OCI-LY3 (cell line): ENCODE measurements around the gene FCF1.
A peak's percentile ranks its signal among the peaks of the same experiment; 100 is the strongest.

Experiments
- H2AFZ ChIP-seq: fragments of 200-600, 300-600 bp; shearing (Covaris generic); 2 replicates; pipeline ENCODE4 v1.6.0; 2014; ENCODE audit warnings: antibody characterized with exemption, low read depth, low read length
- H3K27ac ChIP-seq: fragments of 200-600, 300-600 bp; sonication (generic); 2 replicates; pipeline ENCODE4 v1.5.1; 2014; ENCODE audit warnings: mild to moderate bottlenecking, low read length, moderate library complexity, mixed read lengths
- H3K27me3 ChIP-seq: fragments of 200-600, 300-600 bp; sonication (generic); 2 replicates; pipeline ENCODE4 v1.6.1; 2014; ENCODE audit warnings: low read depth, low read length, mixed read lengths
- H3K36me3 ChIP-seq: fragments of 200-600, 300-600 bp; sonication (generic); replicated peaks from 2 replicates; pipeline ENCODE3; 2014; ENCODE audit warnings: low read depth, low read length, mixed read lengths
- H3K4me1 ChIP-seq: fragments of 300-600, 200-600 bp; sonication (generic); 2 replicates; pipeline ENCODE4 v1.6.1; 2014; ENCODE audit warnings: low read length, mixed read lengths
- H3K4me2 ChIP-seq: fragments of 200-600, 300-600 bp; sonication (generic); 2 replicates; pipeline ENCODE4 v1.6.1; 2014; ENCODE audit warnings: low read length, mixed read lengths
- H3K4me3 ChIP-seq: fragments of 300-600, 200-600 bp; sonication (generic); 2 replicates; pipeline ENCODE4 v1.5.1; 2014; ENCODE audit warnings: antibody characterized with exemption, mild to moderate bottlenecking, low read length, moderate library complexity
- H3K79me2 ChIP-seq: fragments of 300-600, 200-600 bp; shearing (Covaris generic); 2 replicates; pipeline ENCODE4 v1.6.1; 2014; ENCODE audit warnings: mild to moderate bottlenecking, low read length, mixed read lengths
- H3K9ac ChIP-seq: fragments of 300-600, 200-600 bp; shearing (Covaris generic); 2 replicates; pipeline ENCODE4 v1.6.0; 2014; ENCODE audit warnings: mild to moderate bottlenecking, low read length, moderate library complexity
- H3K9me3 ChIP-seq: fragments of 200-600, 300-600 bp; shearing (Covaris generic); 2 replicates; pipeline ENCODE4 v1.6.1; 2014; ENCODE audit warnings: low read length, mixed read lengths; ENCODE audit not compliant: insufficient read depth
- H4K20me1 ChIP-seq: fragments of 200-600, 300-600 bp; sonication (generic); 2 replicates; pipeline ENCODE4 v1.6.1; 2016; ENCODE audit warnings: low read length, mixed read lengths; ENCODE audit not compliant: insufficient read depth
- CTCF ChIP-seq: fragments of 200-600, 300-600 bp; sonication (generic); IDR thresholded peaks from 2 replicates; pipeline ENCODE4 v1.5.1; 2014; ENCODE audit warnings: antibody characterized with exemption, low read length, low read depth
- EZH2phosphoT487 ChIP-seq: fragments of 200-600 bp; shearing (Covaris generic); IDR thresholded peaks from 2 replicates; pipeline ENCODE4 v1.6.1; 2018; ENCODE audit warnings: antibody characterized with exemption, mixed run types, low read depth

Gene FCF1

GRCh38 chr14:74683406-74683805, 29.5 kb upstream of the FCF1 start:
- Histone ChIP-seq H3K9ac (no peak overlapping the region), H3K27me3 (no peaks in the 10 kb centered on the region), H4K20me1 (no peaks in the 10 kb centered on the region), H3K4me3 (no peak overlapping the region), H3K4me1 (peaks cover 17% of the 10 kb centered on the region), H2AFZ (no peak overlapping the region), H3K9me3 (no peaks in the 10 kb centered on the region), H3K79me2 (no peaks in the 10 kb centered on the region), H3K36me3 (peaks cover 38% of the 10 kb centered on the region), H3K27ac (no peak overlapping the region), H3K4me2 (no peak overlapping the region)
- TF ChIP-seq CTCF (no peak), EZH2phosphoT487 (no peak)

GRCh38 chr14:74684434-74684833, 28.5 kb upstream of the FCF1 start:
- H2AFZ ChIP-seq, result no peak overlapping the region
- no peak overlapping the region for H3K27ac ChIP-seq
- H3K4me3 ChIP-seq, result peak overlapping the region; percentile 31; the same call in 1 of the 2 replicates
- no peaks in the 10 kb centered on the region for H3K9me3 ChIP-seq
- no peaks in the 10 kb centered on the region for H3K27me3 ChIP-seq
- no peaks in the 10 kb centered on the region for H3K79me2 ChIP-seq
- peak overlapping the region; percentile 57 for H3K4me2 ChIP-seq
- H4K20me1 ChIP-seq, result no peaks in the 10 kb centered on the region
- H3K36me3 ChIP-seq, result peaks cover 39% of the 10 kb centered on the region
- no peak overlapping the region for H3K9ac ChIP-seq
- TF ChIP-seq EZH2phosphoT487, result no peak
- no peak for TF ChIP-seq CTCF
- peaks cover 17% of the 10 kb centered on the region for H3K4me1 ChIP-seq

- Histone ChIP-seq H3K27ac (no peak overlapping the region), H3K79me2 (no peaks in the 10 kb centered on the region), H3K36me3 (peaks cover 39% of the 10 kb centered on the region), H3K9me3 (no peaks in the 10 kb centered on the region), H2AFZ (no peak overlapping the region), H3K9ac (no peak overlapping the region), H3K4me1 (peaks cover 17% of the 10 kb centered on the region), H4K20me1 (no peaks in the 10 kb centered on the region), H3K27me3 (no peaks in the 10 kb centered on the region), H3K4me2 (peak overlapping the region; percentile 57), H3K4me3 (peak overlapping the region; percentile 31; the same call in 1 of the 2 replicates)
- no peak for TF ChIP-seq CTCF
Measured at GRCh38 chr14:74685056-74685455, 27.9 kb upstream of the FCF1 start.

DNA sequence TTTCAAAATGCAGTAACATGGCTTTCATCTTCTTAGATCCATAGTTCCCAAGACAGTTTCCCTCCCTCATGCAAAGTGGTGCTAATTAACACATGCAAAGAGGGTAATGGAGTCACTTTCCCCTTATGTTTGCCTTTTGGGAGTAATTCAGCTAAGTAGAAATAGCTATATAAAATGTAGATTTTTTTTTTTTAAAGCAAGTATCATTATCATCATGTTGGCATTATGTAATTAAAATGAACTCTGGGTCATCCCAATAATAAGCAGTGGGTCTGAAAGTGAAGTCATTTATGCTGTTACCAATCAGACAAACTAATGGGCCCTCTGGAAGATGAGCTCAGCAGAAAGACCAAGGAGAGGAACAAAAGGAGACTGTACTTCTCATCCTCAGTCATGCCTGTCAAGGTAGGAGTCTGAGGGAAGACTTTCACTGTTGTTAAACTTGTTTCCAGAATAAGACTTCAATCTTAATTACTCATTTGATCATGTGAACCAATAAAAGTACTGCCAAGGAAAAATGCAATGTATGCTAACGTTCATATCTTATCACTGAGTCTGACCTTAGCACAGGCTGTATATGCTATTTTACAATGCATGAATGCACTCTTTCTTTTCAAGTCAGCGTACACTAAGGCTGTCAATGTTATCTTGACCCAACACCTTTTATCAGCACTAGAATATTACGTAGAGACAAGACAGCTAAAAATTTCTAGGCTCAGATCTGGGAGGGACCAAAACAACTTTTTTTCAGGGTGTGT, 26.8 kb upstream of the FCF1 start:
- Histone ChIP-seq H2AFZ (no peak overlapping the region), H4K20me1 (no peaks in the 10 kb centered on the region), H3K27ac (no peak overlapping the region), H3K4me2 (no peak overlapping the region), H3K4me3 (no peak overlapping the region), H3K79me2 (no peaks in the 10 kb centered on the region), H3K36me3 (peaks cover 41% of the 10 kb centered on the region), H3K27me3 (no peaks in the 10 kb centered on the region), H3K9ac (no peak overlapping the region), H3K4me1 (peaks cover 17% of the 10 kb centered on the region), H3K9me3 (no peaks in the 10 kb centered on the region)
- TF ChIP-seq CTCF (no peak), EZH2phosphoT487 (no peak)
